BLaER1 (cell line): ENCODE results near the gene RPA3.

Source experiments
- H3K27ac ChIP-seq: shearing (Covaris generic); formaldehyde crosslinking; 2 replicates; pipeline ENCODE4 v1.8.1; 2022
- H3K27me3 ChIP-seq: shearing (Covaris generic); formaldehyde crosslinking; 2 replicates; pipeline ENCODE4 v1.8.1; 2022
- H3K36me3 ChIP-seq: shearing (Covaris generic); formaldehyde crosslinking; 2 replicates; pipeline ENCODE4 v1.8.1; 2022
- H3K4me1 ChIP-seq: shearing (Covaris generic); formaldehyde crosslinking; 2 replicates; pipeline ENCODE4 v1.8.1; 2022
- H3K4me2 ChIP-seq: shearing (Covaris generic); formaldehyde crosslinking; 2 replicates; pipeline ENCODE4 v1.8.1; 2022
- H3K4me3 ChIP-seq: shearing (Covaris generic); formaldehyde crosslinking; 2 replicates; pipeline ENCODE4 v1.8.1; 2022
- H3K9ac ChIP-seq: shearing (Covaris generic); formaldehyde crosslinking; 2 replicates; pipeline ENCODE4 v1.8.1; 2022
- H3K9me3 ChIP-seq: shearing (Covaris generic); formaldehyde crosslinking; 2 replicates; pipeline ENCODE4 v1.8.1; 2022
- H4K20me1 ChIP-seq: shearing (Covaris generic); formaldehyde crosslinking; 2 replicates; pipeline ENCODE4 v1.8.1; 2022
- Cebpa-rat ChIP-seq: shearing (Covaris generic); IDR thresholded peaks from 2 replicates; pipeline ENCODE4 v1.8.1; 2022

The RPA3 gene

DNA sequence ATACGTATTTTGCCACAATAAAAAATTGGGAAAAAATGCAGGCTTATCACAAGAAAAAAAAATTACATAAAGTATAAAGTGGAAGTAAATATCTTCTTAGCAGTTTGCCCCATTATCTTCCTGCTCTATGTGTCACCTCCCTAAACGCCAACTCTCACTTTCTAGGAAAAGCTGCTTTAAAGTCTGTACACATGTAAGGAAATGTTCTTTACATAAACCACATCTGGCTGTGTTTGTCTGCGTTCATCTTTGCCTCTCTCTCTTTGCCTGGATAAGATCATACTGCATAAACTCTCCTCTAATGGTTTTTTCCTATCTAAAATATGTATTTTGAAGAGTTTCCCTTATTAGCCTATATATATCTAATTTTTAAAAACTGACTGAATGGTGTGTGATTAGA is 100.9 kb downstream of the RPA3 start:
- H4K20me1 ChIP-seq = no peaks in the 10 kb centered on the region
- no peak overlapping the region for H3K27ac ChIP-seq
- TF ChIP-seq Cebpa-rat = no peak
- H3K4me3 ChIP-seq = no peak overlapping the region
- no peak overlapping the region for H3K4me2 ChIP-seq
- H3K27me3 ChIP-seq = no peaks in the 10 kb centered on the region
- no peak overlapping the region for H3K9ac ChIP-seq
- no peaks in the 10 kb centered on the region for H3K4me1 ChIP-seq
- H3K9me3 ChIP-seq = no peaks in the 10 kb centered on the region
- H3K36me3 ChIP-seq = no peaks in the 10 kb centered on the region

DNA sequence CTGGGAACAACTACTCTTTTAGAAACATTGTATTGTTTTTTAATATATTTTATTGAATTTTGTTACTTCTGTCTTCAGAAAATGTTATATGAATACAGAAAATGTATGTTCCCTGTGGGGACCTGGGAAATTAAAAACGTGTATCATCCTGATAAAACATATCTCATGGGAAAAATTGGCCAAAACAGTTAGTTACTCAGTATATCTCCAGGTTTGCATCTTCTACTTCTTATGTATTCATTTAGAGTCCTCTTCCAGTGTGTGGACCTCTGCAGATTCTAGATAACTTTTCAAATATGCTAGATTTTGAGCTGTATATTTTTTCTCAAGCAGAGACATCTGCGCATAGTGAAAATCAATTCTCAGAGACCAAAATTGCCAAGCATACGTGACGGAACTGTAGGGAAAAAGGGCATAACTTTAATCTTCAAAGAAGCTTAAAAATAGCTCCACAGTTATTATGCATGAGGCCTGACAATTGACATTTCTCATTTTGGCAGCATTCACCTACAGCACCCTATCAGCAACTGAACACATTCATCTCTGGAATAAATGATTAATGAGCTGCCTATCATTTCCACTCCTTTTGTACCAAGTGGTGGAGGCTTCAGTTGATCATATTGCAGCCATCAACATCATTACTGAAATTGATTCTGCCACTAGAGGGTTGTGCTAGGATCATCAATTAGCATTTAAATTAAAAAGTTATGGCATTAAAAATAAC is 104.2 kb downstream of the RPA3 start:
- Histone ChIP-seq H3K27me3 (no peaks in the 10 kb centered on the region), H3K9me3 (no peaks in the 10 kb centered on the region), H4K20me1 (no peaks in the 10 kb centered on the region), H3K36me3 (no peaks in the 10 kb centered on the region), H3K9ac (no peak overlapping the region), H3K4me3 (no peak overlapping the region), H3K4me2 (no peak overlapping the region), H3K4me1 (no peaks in the 10 kb centered on the region), H3K27ac (no peak overlapping the region)
- no peak for TF ChIP-seq Cebpa-rat

DNA sequence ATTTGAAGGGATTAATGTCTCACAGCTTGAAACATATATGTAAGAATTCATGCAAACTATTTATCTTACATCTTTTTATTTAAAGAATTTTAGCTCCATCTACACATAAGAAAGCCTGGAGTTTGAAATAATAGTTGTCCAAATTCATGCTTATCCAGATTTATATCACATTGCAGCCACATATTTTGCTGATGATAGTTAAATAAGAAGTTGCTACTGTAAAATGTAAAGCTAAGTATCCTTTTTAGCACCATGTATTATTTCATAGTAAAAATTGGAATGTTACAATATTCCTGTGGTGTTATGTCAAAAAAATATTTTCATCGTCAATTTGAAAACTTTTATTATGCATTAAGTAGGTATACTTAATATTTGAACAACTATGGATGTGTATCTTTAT is 105.2 kb downstream of the RPA3 start:
- no peak for TF ChIP-seq Cebpa-rat
- H3K4me1 ChIP-seq = no peaks in the 10 kb centered on the region
- H3K9ac ChIP-seq = no peak overlapping the region
- no peak overlapping the region for H3K4me3 ChIP-seq
- no peaks in the 10 kb centered on the region for H3K27me3 ChIP-seq
- no peaks in the 10 kb centered on the region for H3K9me3 ChIP-seq
- no peak overlapping the region for H3K27ac ChIP-seq
- no peaks in the 10 kb centered on the region for H4K20me1 ChIP-seq
- H3K4me2 ChIP-seq = no peak overlapping the region
- no peaks in the 10 kb centered on the region for H3K36me3 ChIP-seq

DNA sequence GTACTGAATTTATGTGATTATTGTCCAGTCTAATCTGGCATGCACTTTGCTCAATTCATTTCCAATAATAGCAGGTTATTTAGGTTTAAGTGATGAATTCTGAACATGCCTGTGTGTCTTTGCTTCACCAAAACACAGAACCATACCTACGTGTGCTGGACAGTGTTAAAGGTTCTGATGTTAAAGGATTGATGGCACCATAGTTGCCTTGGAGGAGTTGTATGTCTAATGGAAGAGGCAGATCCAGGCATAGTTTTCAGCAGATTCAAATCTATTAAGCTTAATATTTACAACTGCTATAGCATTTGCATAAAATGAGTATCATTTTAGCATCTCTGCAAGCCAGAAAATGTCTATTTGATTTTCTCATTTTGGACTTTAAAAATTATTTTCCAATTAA is 105.9 kb downstream of the RPA3 start:
- H3K36me3 ChIP-seq = peaks cover 6% of the 10 kb centered on the region; the same call in 1 of the 2 replicates
- H3K4me1 ChIP-seq = no peaks in the 10 kb centered on the region
- no peak overlapping the region for H3K9ac ChIP-seq
- H4K20me1 ChIP-seq = no peaks in the 10 kb centered on the region
- no peak overlapping the region for H3K27ac ChIP-seq
- no peaks in the 10 kb centered on the region for H3K9me3 ChIP-seq
- H3K4me2 ChIP-seq = no peak overlapping the region
- no peak overlapping the region for H3K4me3 ChIP-seq
- TF ChIP-seq Cebpa-rat = no peak
- H3K27me3 ChIP-seq = no peaks in the 10 kb centered on the region

DNA sequence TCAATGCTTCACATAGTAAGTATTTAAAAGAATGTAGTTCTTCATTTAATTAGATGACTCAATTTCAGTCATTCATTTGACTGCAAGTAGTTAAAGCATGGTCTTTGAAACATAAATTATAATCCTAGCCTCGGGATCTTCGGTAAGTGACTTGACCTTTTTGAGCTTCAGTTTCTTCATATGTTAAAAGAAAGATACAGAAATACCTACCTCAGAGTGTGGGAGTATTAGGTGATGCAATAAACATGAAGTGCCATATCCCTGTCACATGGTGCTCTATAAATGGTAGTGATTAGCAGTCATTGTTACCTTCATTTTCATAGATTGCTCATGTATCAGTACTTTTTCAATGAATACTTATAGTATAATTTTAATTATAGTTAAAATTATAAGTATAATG is 109.1 kb downstream of the RPA3 start:
- Histone ChIP-seq H3K36me3 (peaks cover 19% of the 10 kb centered on the region), H3K4me2 (no peak overlapping the region), H3K27me3 (no peaks in the 10 kb centered on the region), H3K9me3 (no peaks in the 10 kb centered on the region), H3K4me1 (no peaks in the 10 kb centered on the region), H3K9ac (no peak overlapping the region), H3K4me3 (no peak overlapping the region), H4K20me1 (no peaks in the 10 kb centered on the region), H3K27ac (no peak overlapping the region)
- TF ChIP-seq Cebpa-rat = no peak

DNA sequence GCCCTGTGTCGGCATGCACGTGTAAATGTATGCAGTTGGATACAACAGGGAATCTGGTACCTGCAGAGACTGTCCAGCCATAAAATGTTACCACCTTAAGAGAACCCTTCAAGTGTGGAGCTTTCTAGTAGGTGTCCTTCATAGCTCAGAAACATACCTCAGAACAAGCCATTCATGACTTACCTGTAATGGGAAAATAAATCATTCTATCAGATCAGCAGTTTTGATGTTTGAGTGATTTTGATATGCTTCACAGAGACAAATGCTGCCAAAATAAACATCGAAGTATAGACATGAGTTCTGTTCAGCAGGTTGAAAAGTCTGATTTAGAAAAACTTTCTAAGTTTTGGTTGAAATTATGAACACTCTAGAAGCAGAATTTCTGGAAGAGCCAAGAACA is 111.4 kb downstream of the RPA3 start:
- no peak overlapping the region for H3K4me3 ChIP-seq
- H4K20me1 ChIP-seq = no peaks in the 10 kb centered on the region
- H3K27me3 ChIP-seq = no peaks in the 10 kb centered on the region
- H3K4me2 ChIP-seq = no peak overlapping the region
- peaks cover 19% of the 10 kb centered on the region for H3K36me3 ChIP-seq
- H3K27ac ChIP-seq = no peak overlapping the region
- no peak overlapping the region for H3K9ac ChIP-seq
- no peaks in the 10 kb centered on the region for H3K9me3 ChIP-seq
- no peaks in the 10 kb centered on the region for H3K4me1 ChIP-seq
- no peak for TF ChIP-seq Cebpa-rat

DNA sequence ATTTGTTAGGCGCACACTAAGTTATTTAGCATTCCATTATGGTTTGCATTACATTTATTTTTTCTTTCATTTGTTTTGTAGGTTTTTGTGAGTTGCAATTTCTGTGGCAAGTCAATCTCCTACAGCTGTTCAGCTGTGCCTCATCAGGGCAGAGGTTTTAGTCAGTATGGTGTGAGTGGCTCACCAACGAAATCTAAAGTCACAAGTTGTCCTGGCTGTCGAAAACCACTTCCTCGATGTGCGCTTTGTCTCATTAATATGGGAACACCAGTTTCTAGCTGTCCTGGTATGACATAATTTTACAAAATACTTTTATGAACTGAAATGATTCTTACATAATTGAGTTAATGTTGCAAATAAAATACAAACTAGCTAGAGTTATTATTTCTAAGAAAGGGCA is 122.2 kb downstream of the RPA3 start:
- no peak for TF ChIP-seq Cebpa-rat
- H3K9ac ChIP-seq = no peak overlapping the region
- H3K9me3 ChIP-seq = peaks cover 3% of the 10 kb centered on the region; the same call in 1 of the 2 replicates
- H3K36me3 ChIP-seq = peaks cover 59% of the 10 kb centered on the region
- H3K27me3 ChIP-seq = no peaks in the 10 kb centered on the region
- H3K4me1 ChIP-seq = no peaks in the 10 kb centered on the region
- H3K4me3 ChIP-seq = no peak overlapping the region
- H4K20me1 ChIP-seq = no peaks in the 10 kb centered on the region
- H3K27ac ChIP-seq = no peak overlapping the region
- H3K4me2 ChIP-seq = no peak overlapping the region

DNA sequence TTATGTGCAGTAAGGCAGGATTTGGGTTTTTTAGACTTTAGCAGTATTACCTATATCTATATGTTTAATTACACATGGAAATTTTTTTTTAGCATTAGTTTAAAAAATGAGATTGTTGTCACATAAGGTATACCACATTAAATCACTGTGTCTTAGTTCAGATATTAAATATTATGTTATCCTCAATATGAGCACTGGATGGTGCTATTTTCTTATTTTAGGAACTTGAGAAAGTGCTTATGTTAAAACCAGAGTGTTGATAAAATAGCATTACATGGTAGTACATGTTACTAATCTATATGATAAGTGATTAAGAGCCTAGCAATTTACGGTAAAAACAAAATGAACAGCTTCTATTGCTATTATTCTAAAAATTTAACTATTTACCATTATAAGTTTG is 123.0 kb downstream of the RPA3 start:
- Histone ChIP-seq H3K4me1 (no peaks in the 10 kb centered on the region), H4K20me1 (no peaks in the 10 kb centered on the region), H3K4me3 (no peak overlapping the region), H3K4me2 (no peak overlapping the region), H3K36me3 (peaks cover 62% of the 10 kb centered on the region), H3K27ac (no peak overlapping the region), H3K9me3 (peaks cover 3% of the 10 kb centered on the region; the same call in 1 of the 2 replicates), H3K27me3 (no peaks in the 10 kb centered on the region), H3K9ac (no peak overlapping the region)
- TF ChIP-seq Cebpa-rat = no peak
